HepG2 (cell line): ENCODE data around the gene GP1BA. TPM values are rescaled to one million over a fixed set of nuclear protein-coding genes. Genes with fewer than 3 reads are reported as not detected.

Source experiments
- ATF1 ChIP-seq: IDR thresholded peaks from 2 replicates; pipeline ENCODE4 v1.6.1; 2016; ENCODE audit warnings: mild to moderate bottlenecking, control low read depth
- CHD4 ChIP-seq: fragments of 200-600 bp; sonication (generic); IDR thresholded peaks from 2 replicates; pipeline ENCODE4 v1.7.0; 2017; ENCODE audit warnings: mild to moderate bottlenecking, low read length, borderline replicate concordance
- EED ChIP-seq: sonication (generic); formaldehyde crosslinking; IDR thresholded peaks from 2 replicates; pipeline ENCODE4 v1.5.0; 2020; ENCODE audit warnings: mild to moderate bottlenecking, missing genetic modification reagents
- KLF16 ChIP-seq, 2 experiments: sonication (generic) in 1 of 2; formaldehyde crosslinking in 1 of 2; IDR thresholded peaks; 2 replicates each; pipeline versions ENCODE4 v1.6.1 to v1.8.0; 2016 to 2023; ENCODE audit warnings: missing genetic modification reagents in 2 of 2, missing compliant biosample characterization in 1 of 2
- NFE2 ChIP-seq: sonication (generic); formaldehyde crosslinking; IDR thresholded peaks from 2 replicates; pipeline ENCODE4 v1.4.0; 2020; ENCODE audit warnings: missing genetic modification reagents
- POGZ ChIP-seq: sonication (generic); formaldehyde crosslinking; IDR thresholded peaks from 2 replicates; pipeline ENCODE4 v1.4.0; 2020; ENCODE audit warnings: mild to moderate bottlenecking, missing genetic modification reagents
- RFX1 ChIP-seq: fragments of 450-650 bp; IDR thresholded peaks from 2 replicates; pipeline ENCODE4 v1.6.1; 2017
- TARDBP ChIP-seq: sonication (generic); formaldehyde crosslinking; IDR thresholded peaks from 2 replicates; pipeline ENCODE4 v1.8.0; 2022; ENCODE audit warnings: mild to moderate bottlenecking, missing genetic modification reagents
- TBX2 ChIP-seq: sonication (generic); formaldehyde crosslinking; IDR thresholded peaks from 2 replicates; pipeline ENCODE4 v1.5.0; 2020; ENCODE audit warnings: missing genetic modification reagents, mild to moderate bottlenecking, borderline replicate concordance
- ZFP82 ChIP-seq: sonication (generic); formaldehyde crosslinking; IDR thresholded peaks from 2 replicates; pipeline ENCODE4 v1.5.1; 2020; ENCODE audit warnings: mild to moderate bottlenecking, missing genetic modification reagents, borderline replicate concordance
- ZKSCAN1 ChIP-seq: fragments of 150-350 bp; IDR thresholded peaks from 2 replicates; pipeline ENCODE4 v1.6.1; 2014; ENCODE audit warnings: low read length
- ZNF460 ChIP-seq: sonication (generic); formaldehyde crosslinking; IDR thresholded peaks from 2 replicates; pipeline ENCODE4 v1.5.1; 2020; ENCODE audit warnings: missing genetic modification reagents, mild to moderate bottlenecking, borderline replicate concordance
- ZNF549 ChIP-seq: sonication (generic); formaldehyde crosslinking; IDR thresholded peaks from 2 replicates; pipeline ENCODE4 v1.5.0; 2020; ENCODE audit warnings: missing genetic modification reagents
- ZNF605 ChIP-seq: sonication (generic); formaldehyde crosslinking; IDR thresholded peaks from 2 replicates; pipeline ENCODE4 v1.8.0; 2022; ENCODE audit warnings: mild to moderate bottlenecking, missing genetic modification reagents
- ZNF878 ChIP-seq: sonication (generic); formaldehyde crosslinking; IDR thresholded peaks from 2 replicates; pipeline ENCODE4 v1.8.1; 2023; ENCODE audit warnings: mild to moderate bottlenecking, missing genetic modification reagents, moderate library complexity
- polyA plus RNA-seq, 8 experiments: library from polyadenylated mRNA; depleted of rRNA in 3 of 8; stranded (reverse) in 7 of 8; unstranded in 1 of 8; fragments of >200 nt; fragmentation: Illumina TruSeq in 4 of 8; extraction: Trizol in 4 of 8; gene quantifications; 2 replicates each; pipeline versions ENCODE4 v1.2.1 to v1.2.3, GENCODE V29; 2011 to 2016; ENCODE audit warnings: low read depth in 4 of 8, missing spikeins in 1 of 8, mixed read lengths in 1 of 8; ENCODE audit not compliant: insufficient read depth in 1 of 8
- total RNA-seq, 5 experiments: library from RNA; depleted of rRNA; stranded (reverse); fragments of >200 nt; fragmentation: Illumina TruSeq; extraction: Trizol; gene quantifications; 2 replicates each; pipeline ENCODE4 v1.2.3, GENCODE V29; 2016; ENCODE audit warnings: low read depth in 1 of 5
- TF ChIP-seq, protein P1 (sequence below): sonication (generic); formaldehyde crosslinking; IDR thresholded peaks from 2 replicates; pipeline ENCODE4 v1.5.0; 2020; ENCODE audit warnings: mild to moderate bottlenecking, missing genetic modification reagents
- TF ChIP-seq, protein P2 (sequence below): sonication (generic); formaldehyde crosslinking; conservative IDR thresholded peaks from 2 replicates; pipeline ENCODE4 v1.8.1; 2023; ENCODE audit warnings: missing genetic modification reagents
- TF ChIP-seq, protein P3 (sequence below): sonication (generic); formaldehyde crosslinking; IDR thresholded peaks from 2 replicates; pipeline ENCODE4 v1.4.0; 2020; ENCODE audit warnings: mild to moderate bottlenecking, missing genetic modification reagents
- TF ChIP-seq, protein P4 (sequence below): IDR thresholded peaks from 2 replicates; pipeline ENCODE4 v1.6.1; 2012; ENCODE audit warnings: low read length, improper control_type of control experiment
- TF ChIP-seq, protein P5 (sequence below): sonication (generic); formaldehyde crosslinking; IDR thresholded peaks from 2 replicates; pipeline ENCODE4 v1.4.0; 2020; ENCODE audit warnings: missing genetic modification reagents

GP1BA gene
- total and polyA plus RNA-seq, 2 of the 13 experiments (the other 11 are each of a cell fraction or from before 2014, with no cell fraction given), result not detected

DNA sequence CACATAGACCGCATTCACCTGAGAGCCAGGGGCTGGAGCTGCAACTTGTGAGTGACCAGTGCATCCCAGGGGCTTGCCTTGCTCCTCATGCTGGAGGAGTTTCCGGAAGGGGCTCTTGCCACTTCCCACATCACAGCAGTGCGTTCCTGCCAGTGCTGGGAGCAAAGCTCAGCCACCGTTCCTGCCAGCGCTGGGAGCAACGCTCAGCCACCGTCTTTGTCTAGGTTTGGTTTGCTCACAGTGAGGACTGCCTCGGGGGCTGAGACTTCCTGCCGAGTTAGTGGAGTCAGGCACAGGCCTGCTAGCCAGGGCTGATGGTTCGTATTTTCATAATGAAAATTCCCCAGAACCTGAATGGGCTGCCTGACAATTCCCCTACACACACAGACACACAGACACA is 23.8 kb upstream of the GP1BA start (continued):
- TF ChIP-seq, protein P1, sequence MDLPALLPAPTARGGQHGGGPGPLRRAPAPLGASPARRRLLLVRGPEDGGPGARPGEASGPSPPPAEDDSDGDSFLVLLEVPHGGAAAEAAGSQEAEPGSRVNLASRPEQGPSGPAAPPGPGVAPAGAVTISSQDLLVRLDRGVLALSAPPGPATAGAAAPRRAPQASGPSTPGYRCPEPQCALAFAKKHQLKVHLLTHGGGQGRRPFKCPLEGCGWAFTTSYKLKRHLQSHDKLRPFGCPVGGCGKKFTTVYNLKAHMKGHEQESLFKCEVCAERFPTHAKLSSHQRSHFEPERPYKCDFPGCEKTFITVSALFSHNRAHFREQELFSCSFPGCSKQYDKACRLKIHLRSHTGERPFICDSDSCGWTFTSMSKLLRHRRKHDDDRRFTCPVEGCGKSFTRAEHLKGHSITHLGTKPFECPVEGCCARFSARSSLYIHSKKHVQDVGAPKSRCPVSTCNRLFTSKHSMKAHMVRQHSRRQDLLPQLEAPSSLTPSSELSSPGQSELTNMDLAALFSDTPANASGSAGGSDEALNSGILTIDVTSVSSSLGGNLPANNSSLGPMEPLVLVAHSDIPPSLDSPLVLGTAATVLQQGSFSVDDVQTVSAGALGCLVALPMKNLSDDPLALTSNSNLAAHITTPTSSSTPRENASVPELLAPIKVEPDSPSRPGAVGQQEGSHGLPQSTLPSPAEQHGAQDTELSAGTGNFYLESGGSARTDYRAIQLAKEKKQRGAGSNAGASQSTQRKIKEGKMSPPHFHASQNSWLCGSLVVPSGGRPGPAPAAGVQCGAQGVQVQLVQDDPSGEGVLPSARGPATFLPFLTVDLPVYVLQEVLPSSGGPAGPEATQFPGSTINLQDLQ, result no peak
- TF ChIP-seq RFX1 (no peak), ZNF605 (CRISPR knock-in tag) (no peak), ZNF878 (CRISPR knock-in tag) (no peak), TBX2 (CRISPR knock-in tag) (0 out of 2 replicates have a peak, but pooled peaks have one; percentile 16), ZFP82 (CRISPR knock-in tag) (no peak), POGZ (CRISPR knock-in tag) (no peak), NFE2 (CRISPR knock-in tag) (no peak), ZNF460 (CRISPR knock-in tag) (no peak), TARDBP (CRISPR knock-in tag) (peak; percentile 37; the same call in 1 of the 2 replicates), ZNF549 (CRISPR knock-in tag) (no peak), EED (CRISPR knock-in tag) (no peak), CHD4 (no peak), ZKSCAN1 (no peak), KLF16 (CRISPR knock-in tag; IDR thresholded peaks at IDR 0.05) (peak in 1 of 2 experiments; percentile 61; a peak in 1 of 4 replicates), ATF1 (CRISPR knock-in tag) (no peak)
- TF ChIP-seq, protein P2, sequence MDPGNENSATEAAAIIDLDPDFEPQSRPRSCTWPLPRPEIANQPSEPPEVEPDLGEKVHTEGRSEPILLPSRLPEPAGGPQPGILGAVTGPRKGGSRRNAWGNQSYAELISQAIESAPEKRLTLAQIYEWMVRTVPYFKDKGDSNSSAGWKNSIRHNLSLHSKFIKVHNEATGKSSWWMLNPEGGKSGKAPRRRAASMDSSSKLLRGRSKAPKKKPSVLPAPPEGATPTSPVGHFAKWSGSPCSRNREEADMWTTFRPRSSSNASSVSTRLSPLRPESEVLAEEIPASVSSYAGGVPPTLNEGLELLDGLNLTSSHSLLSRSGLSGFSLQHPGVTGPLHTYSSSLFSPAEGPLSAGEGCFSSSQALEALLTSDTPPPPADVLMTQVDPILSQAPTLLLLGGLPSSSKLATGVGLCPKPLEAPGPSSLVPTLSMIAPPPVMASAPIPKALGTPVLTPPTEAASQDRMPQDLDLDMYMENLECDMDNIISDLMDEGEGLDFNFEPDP (CRISPR knock-in tag), result 0 out of 2 replicates have a peak, but pooled peaks have one; percentile 9
- TF ChIP-seq, protein P3, sequence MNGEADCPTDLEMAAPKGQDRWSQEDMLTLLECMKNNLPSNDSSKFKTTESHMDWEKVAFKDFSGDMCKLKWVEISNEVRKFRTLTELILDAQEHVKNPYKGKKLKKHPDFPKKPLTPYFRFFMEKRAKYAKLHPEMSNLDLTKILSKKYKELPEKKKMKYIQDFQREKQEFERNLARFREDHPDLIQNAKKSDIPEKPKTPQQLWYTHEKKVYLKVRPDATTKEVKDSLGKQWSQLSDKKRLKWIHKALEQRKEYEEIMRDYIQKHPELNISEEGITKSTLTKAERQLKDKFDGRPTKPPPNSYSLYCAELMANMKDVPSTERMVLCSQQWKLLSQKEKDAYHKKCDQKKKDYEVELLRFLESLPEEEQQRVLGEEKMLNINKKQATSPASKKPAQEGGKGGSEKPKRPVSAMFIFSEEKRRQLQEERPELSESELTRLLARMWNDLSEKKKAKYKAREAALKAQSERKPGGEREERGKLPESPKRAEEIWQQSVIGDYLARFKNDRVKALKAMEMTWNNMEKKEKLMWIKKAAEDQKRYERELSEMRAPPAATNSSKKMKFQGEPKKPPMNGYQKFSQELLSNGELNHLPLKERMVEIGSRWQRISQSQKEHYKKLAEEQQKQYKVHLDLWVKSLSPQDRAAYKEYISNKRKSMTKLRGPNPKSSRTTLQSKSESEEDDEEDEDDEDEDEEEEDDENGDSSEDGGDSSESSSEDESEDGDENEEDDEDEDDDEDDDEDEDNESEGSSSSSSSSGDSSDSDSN (CRISPR knock-in tag), result peak; percentile 63
- TF ChIP-seq, protein P4, sequence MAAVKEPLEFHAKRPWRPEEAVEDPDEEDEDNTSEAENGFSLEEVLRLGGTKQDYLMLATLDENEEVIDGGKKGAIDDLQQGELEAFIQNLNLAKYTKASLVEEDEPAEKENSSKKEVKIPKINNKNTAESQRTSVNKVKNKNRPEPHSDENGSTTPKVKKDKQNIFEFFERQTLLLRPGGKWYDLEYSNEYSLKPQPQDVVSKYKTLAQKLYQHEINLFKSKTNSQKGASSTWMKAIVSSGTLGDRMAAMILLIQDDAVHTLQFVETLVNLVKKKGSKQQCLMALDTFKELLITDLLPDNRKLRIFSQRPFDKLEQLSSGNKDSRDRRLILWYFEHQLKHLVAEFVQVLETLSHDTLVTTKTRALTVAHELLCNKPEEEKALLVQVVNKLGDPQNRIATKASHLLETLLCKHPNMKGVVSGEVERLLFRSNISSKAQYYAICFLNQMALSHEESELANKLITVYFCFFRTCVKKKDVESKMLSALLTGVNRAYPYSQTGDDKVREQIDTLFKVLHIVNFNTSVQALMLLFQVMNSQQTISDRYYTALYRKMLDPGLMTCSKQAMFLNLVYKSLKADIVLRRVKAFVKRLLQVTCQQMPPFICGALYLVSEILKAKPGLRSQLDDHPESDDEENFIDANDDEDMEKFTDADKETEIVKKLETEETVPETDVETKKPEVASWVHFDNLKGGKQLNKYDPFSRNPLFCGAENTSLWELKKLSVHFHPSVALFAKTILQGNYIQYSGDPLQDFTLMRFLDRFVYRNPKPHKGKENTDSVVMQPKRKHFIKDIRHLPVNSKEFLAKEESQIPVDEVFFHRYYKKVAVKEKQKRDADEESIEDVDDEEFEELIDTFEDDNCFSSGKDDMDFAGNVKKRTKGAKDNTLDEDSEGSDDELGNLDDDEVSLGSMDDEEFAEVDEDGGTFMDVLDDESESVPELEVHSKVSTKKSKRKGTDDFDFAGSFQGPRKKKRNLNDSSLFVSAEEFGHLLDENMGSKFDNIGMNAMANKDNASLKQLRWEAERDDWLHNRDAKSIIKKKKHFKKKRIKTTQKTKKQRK, result no peak
- TF ChIP-seq, protein P5, sequence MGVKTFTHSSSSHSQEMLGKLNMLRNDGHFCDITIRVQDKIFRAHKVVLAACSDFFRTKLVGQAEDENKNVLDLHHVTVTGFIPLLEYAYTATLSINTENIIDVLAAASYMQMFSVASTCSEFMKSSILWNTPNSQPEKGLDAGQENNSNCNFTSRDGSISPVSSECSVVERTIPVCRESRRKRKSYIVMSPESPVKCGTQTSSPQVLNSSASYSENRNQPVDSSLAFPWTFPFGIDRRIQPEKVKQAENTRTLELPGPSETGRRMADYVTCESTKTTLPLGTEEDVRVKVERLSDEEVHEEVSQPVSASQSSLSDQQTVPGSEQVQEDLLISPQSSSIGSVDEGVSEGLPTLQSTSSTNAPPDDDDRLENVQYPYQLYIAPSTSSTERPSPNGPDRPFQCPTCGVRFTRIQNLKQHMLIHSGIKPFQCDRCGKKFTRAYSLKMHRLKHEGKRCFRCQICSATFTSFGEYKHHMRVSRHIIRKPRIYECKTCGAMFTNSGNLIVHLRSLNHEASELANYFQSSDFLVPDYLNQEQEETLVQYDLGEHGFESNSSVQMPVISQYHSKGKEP (CRISPR knock-in tag), result no peak
